Stimulated activated CD4-positive, alpha-beta T cell treated with anti-CD3 and anti-CD28 coated beads, Interleukin-2, amount 100 ng/mL, for 4 hours (primary cell): ENCODE measurements around the gene NDE1.
A peak's percentile ranks its signal among the peaks of the same experiment; 100 is the strongest.
"Not testable (repeated sequence)": the region's sequence is repeated elsewhere in the genome, so short reads cannot be mapped to it uniquely, and the experiment has no call there.

Experiments used
- DNase-seq: peaks from one replicate; pipeline ENCODE4 v3.0.0-alpha.2; 2020; ENCODE audit warnings: low read depth

NDE1 gene

DNA sequence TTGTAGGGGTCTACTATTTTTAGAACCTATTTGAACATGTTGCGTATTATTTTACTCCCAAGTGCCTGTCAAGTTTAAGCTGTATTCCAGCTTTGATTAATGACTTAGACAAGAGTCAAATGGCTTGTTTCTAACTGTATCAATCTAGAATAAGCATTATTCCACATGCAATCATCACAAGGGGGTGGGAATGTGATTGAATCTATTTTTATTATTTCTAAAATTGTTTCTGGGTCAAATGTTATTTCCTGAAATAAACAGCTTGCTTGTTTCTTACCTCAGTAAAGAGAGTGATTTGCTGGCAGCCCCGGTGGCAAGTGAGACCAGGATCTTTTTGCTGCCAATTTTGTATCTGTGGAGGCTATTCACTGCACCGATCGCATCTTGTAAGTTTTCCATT lies 28.6 kb upstream of the NDE1 start:
- no peak for DNase-seq

DNA sequence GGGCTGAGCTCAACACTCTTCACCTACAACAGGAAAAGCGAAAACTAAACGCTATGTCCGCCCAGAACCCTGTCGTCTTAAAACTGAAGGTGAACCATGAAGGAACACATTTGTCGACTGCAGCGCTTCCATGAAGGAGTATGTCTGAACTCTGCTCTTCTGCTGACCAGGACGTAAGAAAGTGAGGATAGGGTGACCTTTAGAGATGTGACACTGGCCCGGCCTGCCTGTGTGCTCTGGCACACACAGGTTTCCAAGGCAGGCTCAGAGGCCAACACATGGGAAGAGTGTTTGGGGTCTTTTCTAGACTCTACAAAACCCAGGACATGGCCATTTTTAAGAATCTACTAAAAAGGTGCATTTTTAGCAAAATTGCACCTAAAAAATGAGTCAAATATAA lies 28.2 kb upstream of the NDE1 start:
- DNase-seq = no peak

- no peak for DNase-seq
These were observed 18.2 kb upstream of the NDE1 start for GRCh38 chr16:15631730-15632409.

DNA sequence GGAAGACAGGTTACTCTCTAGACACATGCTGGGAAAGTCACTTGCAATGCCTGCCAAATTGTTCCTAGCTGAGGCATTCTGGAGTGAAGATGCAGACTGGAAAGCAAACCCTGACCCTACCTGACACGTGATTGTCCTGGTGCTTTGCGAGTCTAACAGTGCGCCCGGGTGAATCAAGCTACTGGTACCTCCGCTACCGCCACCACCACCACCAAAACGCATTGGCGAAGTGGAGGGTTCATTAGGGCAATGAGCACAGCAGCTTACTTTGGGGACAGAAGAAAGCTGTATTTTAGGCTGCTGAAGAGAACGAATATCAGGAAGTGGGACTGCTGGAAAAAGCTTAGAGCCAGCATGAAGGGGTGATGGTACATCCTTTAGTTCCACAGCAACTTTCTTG lies 14.1 kb upstream of the NDE1 start:
- DNase-seq = no peak

DNA sequence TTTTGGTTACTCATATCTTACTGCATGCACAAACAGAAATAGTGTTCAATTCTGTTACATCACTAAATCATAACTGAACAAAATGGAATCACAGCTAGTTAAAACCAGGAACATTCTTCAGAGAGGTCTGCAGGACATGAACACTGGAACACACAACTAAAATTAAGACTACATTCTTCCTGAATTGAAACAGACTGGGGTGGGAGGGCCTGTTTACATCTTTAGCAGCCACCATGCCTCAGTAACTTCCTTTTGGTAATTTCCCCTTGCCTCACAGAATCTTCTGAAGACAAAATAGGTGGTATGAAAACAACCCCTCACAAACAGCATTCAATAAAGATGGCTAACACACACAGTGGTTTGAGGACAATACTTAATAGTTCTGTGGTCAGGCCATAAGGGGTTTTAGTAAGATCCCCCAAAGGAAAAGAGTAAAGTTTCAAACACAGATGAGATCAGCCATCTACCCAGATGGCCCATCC lies 13.6 kb upstream of the NDE1 start:
- DNase-seq = no peak

DNA sequence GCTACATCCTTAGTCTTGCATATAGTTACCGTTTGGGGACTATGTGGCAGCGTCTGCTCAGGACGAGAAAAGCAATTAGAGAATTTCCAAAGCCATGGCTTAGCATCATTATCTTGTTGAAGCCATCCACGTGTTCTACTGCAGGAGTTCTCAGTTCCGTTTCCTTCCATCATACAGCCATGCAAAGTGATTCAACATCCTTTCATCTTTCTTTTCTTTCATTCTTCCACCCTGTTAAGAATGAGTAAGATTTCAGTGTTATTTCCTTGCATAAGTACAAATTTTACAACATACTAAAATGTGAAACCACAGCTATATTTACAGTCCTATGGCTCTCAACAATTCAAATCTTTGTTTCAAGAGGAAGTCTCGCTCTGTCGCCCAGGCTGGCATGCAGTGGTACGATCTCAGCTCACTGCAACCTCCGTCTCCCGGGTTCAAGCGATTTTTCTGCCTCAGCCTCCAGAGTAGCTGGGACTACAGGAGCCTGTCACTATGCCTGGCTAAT lies 10.9 kb upstream of the NDE1 start:
- DNase-seq = no peak

GRCh38 chr16:15640966-15641365 lies 9.1 kb upstream of the NDE1 start:
- DNase-seq = no peak

- DNase-seq = no peak
These were observed 8.1 kb upstream of the NDE1 start for GRCh38 chr16:15641753-15642556.

DNA sequence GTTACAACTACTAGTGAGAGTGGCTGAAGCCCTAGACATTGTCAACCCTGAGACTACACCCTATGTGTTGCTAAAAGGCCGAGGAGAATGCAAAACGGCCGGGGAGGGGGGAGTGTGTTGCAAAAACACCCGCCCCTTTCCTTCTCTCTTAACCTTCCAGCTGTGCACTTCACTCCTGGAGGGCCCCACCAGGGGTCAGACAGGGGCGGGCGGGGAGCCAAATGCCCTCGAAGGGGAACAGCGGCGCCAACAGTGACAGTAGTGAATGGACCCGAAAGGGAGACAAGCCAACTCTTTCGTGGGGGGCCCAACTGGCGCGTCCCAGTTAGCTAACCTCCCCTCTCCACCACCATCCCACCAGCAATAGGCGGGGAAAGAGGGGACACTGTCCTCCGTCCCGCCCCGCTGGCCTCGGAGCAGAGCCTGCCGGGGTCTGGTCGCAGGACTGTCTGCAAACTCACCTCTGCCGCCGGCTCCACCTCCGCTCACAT lies 7.4 kb upstream of the NDE1 start:
- peak; percentile 46 for DNase-seq

- peak; percentile 98 for DNase-seq
These were observed 6.7 kb upstream of the NDE1 start, which contains the start of gene MARF1 for GRCh38 chr16:15643048-15643945. Gene MARF1 (minus strand): TSS chr16:15643154. CDS start chr16:15639233, 3,921 bp downstream.

DNA sequence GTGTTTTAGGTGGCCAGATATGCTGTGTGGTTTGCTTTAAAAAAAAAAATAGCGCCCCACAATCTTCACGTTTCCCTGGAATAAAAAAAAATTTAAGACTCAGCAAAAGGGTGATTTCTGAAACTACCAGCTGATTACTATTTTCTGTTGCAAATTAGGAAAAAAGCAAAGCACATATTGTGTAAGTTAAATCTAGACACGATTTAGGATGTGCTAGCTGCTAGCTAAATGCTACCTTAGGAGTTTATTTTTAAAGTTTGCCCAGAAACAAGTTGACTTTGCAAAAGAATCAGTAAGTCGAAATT lies 6.1 kb upstream of the NDE1 start:
- DNase-seq = no peak

GRCh38 chr16:15644267-15644961 lies 5.6 kb upstream of the NDE1 start:
- no peak for DNase-seq

GRCh38 chr16:15644962-15645465 lies 5.0 kb upstream of the NDE1 start:
- not testable (repeated sequence) for DNase-seq

DNA sequence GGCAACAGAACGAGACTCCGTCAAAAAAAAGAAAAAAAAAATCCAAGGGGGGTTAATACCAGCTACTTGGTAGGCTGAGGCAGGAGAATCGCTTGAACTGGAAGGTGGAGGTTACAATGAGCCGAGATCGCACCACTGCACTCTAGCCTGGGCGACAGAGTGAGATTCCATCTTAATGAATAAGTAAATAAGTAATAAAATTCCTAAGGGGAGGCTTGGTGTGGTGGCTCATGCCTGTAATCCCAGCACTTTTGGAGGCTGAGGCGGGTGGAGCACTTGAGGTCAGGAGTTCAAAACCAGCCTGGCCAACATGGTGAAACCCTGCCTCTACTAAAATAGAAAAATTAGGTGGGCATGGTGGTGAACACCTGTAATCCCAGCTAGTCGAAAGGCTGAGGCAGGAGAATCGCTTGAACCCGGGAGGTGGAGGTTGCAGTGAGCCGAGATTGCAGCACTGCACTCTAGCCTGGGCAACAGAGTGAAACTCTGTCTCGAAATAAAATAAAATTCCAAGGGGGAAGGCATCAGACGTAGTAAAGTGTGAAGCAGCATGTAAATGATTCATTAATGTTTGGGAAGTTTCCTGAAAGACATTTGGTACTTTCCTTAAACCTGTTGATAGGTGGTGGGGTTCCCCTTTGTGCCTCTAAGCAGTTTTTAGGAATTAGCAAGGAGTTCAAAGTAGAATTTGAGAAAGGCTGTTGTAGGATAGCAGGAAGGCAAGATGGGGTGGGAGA lies 3.3 kb upstream of the NDE1 start:
- DNase-seq = not testable (repeated sequence)

DNA sequence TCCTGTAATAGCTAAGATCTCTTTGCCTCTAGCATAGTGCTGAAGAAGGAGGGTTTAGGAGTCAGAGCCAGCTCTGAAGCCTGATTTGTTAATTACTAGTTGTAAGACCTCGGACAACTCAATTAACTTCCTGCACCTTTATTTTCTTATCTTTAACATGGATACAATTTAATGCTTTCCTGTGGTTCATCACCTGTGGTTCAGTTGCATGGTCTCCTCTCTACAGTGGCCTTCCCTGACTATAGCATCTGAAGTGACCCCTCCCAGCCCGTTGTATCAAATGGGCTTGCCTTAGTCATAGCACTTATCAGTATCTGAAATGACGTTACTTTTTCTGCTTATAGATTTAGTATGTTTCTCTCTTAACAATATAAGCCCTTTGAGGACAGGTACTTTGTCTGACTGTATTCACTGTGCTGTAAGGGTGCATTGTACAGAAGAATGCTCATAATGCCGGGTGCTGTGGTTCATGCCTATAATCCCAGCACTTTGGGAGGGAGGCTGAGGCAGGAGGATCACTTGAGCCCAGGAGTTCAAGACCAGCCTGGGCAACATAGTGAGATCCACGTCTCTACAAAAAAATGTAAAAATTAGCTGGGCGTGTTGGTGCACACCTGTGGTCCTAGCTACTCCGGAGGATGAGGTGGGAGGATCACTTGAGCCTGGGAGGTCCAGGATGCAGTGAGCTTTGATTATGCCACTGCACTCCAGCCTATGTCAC lies 2.6 kb upstream of the NDE1 start:
- no peak for DNase-seq

DNA sequence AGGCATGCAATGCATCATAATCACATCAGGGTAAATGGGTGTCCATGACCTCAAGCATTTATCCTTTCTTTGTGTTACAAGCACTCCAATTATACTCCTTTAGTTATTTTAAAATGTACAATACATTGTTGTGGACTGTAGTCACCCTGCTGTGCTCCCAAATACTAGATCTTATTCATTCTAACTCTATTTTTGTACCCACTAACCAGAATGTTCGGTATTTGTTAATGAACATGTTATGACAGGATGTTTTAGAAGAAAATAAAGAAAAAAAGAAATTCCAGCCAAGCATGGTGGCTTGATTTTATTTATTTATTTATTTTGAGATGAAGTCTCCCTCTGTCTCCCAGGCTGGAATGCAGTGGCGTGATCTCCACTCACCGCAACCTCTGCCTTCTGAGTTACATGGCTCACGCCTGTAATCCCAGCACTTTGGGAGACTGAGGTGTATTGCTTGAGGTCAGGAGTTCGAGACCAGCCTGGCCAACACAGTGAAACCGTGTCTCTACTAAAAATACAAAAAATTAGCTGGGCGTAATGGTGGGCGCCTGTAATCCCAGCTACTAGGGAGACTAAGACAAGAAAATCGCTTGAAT lies 1.8 kb upstream of the NDE1 start:
- no peak for DNase-seq

GRCh38 chr16:15649311-15649710 lies 734 bp upstream of the NDE1 start:
- not testable (repeated sequence) for DNase-seq

DNA sequence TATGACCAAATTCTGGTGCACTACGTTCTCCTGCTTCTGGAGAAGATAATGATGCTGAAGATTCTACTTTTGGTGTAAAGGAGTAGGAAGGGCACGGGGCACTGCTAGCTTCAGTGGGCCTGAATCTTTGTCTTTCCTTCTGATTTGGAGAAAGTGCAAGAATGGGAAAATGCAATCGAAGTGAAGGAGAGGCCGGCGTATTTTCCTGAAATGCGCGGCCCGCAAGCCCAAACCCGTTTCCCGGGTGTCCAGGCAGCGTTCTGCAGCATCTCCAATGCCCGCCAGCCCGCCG lies 372 bp upstream of the NDE1 start:
- DNase-seq = no peak

DNA sequence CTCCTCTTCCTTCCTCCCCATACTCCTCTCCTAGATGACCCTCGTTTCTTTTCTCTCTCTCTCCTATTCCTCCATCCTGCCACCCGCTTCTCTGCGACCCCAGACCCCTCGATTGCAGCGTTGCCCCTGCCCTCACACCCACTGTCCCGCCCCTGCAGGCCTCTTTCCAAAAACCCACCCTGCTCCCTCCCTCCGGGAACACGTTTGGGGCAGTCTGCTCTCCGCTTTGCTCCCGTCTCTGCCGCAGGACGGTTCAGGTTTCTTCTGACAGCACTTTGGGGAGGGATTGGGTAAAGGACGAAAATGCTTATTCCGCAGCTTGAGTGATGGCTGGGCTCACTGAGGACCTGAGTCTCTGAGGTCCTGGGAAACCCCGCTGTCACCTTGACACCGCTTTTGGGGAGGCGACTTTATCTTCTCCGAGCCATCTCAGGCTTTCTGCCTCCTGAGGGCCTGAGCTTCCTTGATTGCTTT lies 690 bp downstream of the NDE1 start:
- DNase-seq = no peak
